GM11168 (cell line): ENCODE results near the gene TMEM81.

Source experiments
- in situ Hi-C: fragments of 300-500 bp; cut with MboI; formaldehyde crosslinking; loops from one replicate; pipeline ENCODE4 v1.12.0; 2022; ENCODE audit warnings: low sequenced_read_pairs; ENCODE audit not compliant: unreplicated experiment

The TMEM81 gene

DNA sequence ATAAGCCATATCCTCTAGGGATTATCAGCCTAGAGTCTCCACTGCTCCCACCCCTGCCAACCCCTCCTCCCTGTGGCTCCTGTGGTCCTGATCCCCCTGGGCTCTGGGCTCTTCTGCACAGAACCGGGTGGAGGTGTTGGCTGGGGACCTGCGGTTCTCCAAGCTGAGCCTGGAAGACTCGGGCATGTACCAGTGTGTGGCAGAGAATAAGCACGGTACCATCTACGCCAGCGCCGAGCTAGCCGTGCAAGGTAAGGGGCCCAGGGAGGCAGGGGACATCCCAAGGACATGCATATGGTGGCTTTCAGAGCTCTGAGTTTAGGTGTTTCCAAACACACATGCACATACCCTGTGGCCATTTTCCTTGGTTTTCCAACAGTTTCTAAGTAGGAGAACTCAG is 21.9 kb downstream of the TMEM81 start:
- in situ Hi-C loops: loop anchor here (10.0 kb wide), 1 partner anchor 88 kb away; no protein-coding TSS in a partner anchor

DNA sequence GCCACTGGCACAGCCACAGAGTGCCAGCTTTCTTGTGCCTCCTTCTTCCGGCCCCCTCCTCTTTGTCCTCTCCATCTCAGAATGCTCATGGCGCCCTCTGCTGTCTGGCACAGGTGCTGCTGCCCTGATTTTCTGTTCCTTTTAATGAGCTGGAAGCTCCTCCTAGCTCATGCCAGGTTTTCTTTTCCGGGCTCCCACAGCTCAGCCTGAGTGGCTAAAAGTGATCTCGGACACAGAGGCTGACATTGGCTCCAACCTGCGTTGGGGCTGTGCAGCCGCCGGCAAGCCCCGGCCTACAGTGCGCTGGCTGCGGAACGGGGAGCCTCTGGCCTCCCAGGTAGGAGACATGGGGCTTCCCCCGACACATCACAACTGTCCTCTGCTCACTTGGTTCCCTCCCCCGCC is 22.6 kb downstream of the TMEM81 start:
- in situ Hi-C loops: loop anchor here (10.0 kb wide), 1 partner anchor 87 kb away; no protein-coding TSS in a partner anchor

- in situ Hi-C loops: loop anchor here (10.0 kb wide), 1 partner anchor 86 kb away; no protein-coding TSS in a partner anchor
Measured at GRCh38 chr1:205061227-205061626, 23.0 kb downstream of the TMEM81 start.

DNA sequence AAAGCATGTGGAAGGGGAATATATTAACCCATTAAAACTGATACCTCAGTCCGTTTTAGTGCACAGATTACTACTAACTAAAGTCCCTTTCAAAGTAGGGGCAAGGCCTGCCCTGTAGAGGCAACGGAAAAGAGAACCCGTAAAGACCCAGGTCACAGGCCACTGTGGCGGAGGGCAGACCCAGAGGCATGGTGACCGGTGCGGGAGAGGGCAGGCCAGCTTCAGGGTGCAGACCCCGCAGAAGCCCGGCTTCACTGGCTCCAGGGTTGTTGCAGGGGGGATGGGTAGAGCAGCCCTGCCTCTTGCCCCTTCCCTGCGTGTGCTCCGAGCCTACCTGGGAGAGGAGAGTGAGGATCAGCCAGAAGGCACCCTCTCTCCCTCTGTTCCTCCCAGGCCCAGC is 23.5 kb downstream of the TMEM81 start:
- in situ Hi-C loops: loop anchor here (10.0 kb wide), 1 partner anchor 86 kb away; no protein-coding TSS in a partner anchor

- in situ Hi-C loops: loop anchor here (10.0 kb wide), 1 partner anchor 85 kb away; no protein-coding TSS in a partner anchor
Measured at GRCh38 chr1:205059660-205060059, 24.6 kb downstream of the TMEM81 start.

DNA sequence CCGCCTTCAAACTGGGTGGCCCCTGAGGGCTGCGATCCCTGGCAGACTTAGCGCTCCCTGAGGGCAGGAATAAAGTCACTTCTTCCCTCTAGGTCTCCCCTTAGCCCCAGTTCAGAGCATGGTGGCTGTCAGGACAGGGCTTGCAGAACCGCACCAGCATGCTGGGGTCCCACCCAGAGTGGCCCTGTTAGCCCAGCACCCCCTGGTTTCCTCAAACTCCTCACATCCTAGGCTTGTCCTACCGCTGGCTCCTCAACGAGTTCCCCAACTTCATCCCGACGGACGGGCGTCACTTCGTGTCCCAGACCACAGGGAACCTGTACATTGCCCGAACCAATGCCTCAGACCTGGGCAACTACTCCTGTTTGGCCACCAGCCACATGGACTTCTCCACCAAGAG is 25.4 kb downstream of the TMEM81 start:
- in situ Hi-C loops: no loop called here

- in situ Hi-C loops: no loop called here
Measured at GRCh38 chr1:205057808-205058575, 26.3 kb downstream of the TMEM81 start.

- in situ Hi-C loops: no loop called here
Measured at GRCh38 chr1:205056956-205057568, 27.2 kb downstream of the TMEM81 start.

DNA sequence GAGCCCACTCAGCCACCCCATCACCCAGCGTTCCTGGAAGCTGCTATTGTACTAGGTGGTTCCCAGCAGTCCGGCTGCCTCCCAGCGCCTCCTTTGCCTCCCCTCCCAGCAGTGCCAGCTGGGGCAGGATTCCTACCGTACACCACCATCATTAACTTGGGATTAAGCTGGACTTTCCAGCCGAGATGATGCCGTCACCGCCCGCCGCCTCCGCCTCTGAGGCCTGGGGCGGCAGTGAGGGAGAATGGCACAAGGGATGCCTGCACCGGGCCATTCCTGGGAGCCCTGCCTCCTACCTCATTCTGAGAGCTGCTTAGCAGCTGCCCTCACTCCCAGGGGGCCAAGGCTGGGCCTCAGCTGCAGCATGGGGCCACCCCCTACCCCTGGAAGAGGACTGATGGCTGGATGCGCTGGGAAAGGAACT is 28.1 kb downstream of the TMEM81 start:
- in situ Hi-C loops: no loop called here

DNA sequence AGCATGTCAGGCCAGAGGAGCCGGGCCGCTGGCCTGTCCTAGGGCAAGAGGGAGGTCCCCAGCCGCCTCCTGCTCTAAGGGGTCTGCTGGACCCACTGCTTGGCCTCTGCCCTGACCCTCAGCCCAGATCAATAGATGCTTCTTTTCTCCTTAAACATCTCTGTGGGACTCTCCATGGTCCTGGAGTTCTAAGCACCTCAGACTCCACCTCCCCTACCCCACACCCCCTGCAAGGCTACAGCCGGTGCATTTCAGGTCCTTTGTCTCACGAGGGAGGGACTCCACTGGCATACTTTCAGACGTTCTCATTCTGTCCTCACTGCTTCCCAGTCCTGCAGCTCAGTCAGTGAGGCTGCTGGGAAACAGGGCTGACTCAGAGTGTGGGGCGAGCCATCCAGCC is 30.2 kb downstream of the TMEM81 start:
- in situ Hi-C loops: no loop called here

DNA sequence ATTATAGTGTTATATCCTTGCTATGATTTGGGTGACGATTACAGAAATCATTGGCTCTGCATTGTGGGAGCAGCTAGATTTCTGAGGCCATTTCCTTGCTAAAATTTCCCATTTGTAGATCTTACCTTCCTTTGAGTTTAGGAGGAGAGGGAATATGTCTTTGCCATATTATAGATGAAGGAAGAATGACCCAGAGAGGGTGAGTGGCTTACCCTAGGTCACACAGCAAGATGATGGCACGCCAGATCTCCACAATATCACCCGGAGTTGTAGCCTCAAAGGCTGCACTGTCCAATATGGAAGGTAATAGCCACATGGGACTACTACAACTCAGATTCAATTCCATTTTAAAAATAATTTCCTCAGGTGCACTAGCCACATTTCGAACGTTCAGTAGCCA is 31.0 kb downstream of the TMEM81 start:
- in situ Hi-C loops: no loop called here

GRCh38 chr1:205052690-205053089 is 31.6 kb downstream of the TMEM81 start:
- in situ Hi-C loops: no loop called here

- in situ Hi-C loops: no loop called here
Measured at GRCh38 chr1:205049479-205049878, 34.8 kb downstream of the TMEM81 start.

DNA sequence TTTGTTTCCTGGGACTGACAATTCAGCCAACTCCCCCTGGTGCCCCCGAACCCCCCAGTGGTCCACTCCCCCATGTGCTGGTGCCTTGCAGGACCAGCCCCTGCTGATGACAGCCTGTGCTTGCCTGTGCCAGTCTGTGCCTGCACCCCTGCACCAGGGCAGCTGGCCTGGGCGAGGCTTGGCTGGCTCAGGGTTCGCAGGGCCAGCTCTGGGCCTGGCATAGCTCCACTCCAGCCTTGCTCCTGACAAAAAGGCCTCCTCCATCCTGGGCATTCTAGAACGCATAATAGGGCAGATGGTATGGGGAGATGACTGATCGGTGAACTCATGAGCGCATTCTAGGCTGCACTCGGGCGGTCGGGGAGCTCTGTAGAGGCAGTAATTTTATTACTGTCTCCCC is 35.9 kb downstream of the TMEM81 start:
- in situ Hi-C loops: no loop called here

GRCh38 chr1:205047764-205048231 is 36.5 kb downstream of the TMEM81 start:
- in situ Hi-C loops: no loop called here

- in situ Hi-C loops: no loop called here
Measured at GRCh38 chr1:205046870-205047269, 37.4 kb downstream of the TMEM81 start.

GRCh38 chr1:205045146-205045545 is 39.1 kb downstream of the TMEM81 start:
- in situ Hi-C loops: no loop called here

GRCh38 chr1:205044741-205045140 is 39.5 kb downstream of the TMEM81 start:
- in situ Hi-C loops: no loop called here

DNA sequence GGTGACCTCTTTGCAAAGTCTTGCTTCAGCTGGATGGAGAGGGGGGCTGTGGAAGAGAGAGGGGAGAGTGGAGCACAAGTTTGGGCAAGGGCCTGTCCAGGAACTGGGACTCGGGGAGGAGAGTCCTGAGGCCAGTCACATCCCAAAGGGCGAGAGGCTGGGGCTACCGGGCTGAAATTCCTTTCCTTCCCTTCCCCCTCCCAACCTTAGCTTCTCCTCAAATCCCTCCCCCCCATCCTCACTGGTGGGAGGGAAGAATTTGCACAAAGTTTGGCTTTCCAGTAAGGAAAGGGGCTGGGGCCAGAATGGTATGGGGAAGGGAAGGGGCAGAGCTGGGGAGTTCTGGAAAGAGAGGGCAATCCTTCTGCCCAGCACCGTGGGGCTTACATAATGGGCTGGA is 40.4 kb downstream of the TMEM81 start:
- in situ Hi-C loops: no loop called here

DNA sequence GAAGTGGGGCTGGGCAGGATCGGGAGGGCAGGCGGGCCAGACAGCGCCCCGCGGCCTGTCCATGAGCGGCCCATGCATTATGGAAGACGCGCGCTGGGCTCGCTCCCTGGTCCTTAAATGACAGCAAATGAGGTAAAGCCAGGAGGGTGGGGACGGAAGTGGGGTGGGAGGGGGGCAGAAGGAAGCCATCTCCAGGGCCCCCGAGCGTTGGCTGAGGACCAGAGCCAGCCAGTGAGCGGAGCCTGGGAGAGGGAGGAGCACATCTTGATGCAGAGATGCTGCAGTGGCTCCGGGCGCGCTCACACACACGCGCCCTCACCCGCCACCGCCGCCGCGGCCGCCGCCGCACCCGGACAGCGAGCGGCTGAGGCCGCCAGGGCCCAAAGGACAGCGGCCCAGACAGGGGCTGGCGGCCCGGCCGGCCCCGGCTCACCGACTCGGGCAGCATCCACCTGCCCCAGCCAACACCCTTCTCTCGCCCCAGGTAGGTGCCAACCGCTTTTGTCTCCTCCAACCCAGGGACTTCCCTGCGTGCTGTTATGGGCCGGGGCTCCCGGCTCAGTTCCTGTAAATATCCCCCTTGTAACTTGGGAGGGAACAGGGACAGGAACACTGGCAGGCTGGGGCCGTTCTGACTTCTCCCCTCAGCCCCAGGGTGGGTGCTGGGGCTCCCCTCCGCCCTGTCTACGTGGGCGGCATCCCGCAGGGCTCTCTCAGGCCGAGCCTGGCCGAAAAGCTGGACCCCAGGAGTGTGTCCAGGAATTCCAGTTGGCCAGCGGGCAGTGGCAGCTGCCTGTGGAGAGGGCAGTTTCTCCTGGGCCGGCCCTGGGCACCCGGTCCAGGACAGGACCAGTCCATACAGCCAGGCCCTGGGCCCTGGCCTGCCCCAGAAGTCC is 41.1 kb downstream of the TMEM81 start, which contains the start of gene CNTN2:
Gene CNTN2 (plus strand): TSS at position 302 of the 896 bp plus-strand sequence. CDS start 9,974 bp downstream, outside the sequence.
- in situ Hi-C loops: no loop called here
